SK-N-SH (cell line): ENCODE data around the gene FOXA1. TPM values are rescaled to one million over a fixed set of nuclear protein-coding genes. Genes with fewer than 3 reads are reported as not detected.

Experiments
- CTCF ChIA-PET: fragments of 300-600, 350-600 bp; formaldehyde crosslinking; extraction: SDS; loops from one replicate; lab custom pipeline; 2021; lab: Yijun Ruan, JAX
- POLR2A ChIA-PET: fragments of 350-600 bp; sonication (Branson Sonifier 250); formaldehyde crosslinking; extraction: SDS; loops from one replicate; lab custom pipeline; 2020; ENCODE audit warnings: antibody characterized with exemption, inconsistent platforms; lab: Yijun Ruan, JAX
- DNase-seq: peaks from one replicate; pipeline ENCODE4 v3.0.0; 2012
- H2AFZ ChIP-seq: fragments of 200-600 bp; sonication (generic); 2 replicates; pipeline ENCODE4 v1.8.1; 2016; ENCODE audit warnings: antibody characterized with exemption, mild to moderate bottlenecking, low read depth
- H3F3A ChIP-seq: fragments of 200-600 bp; sonication (generic); replicated peaks from 2 replicates; pipeline ENCODE3; 2016; ENCODE audit warnings: antibody characterized with exemption, mild to moderate bottlenecking; ENCODE audit not compliant: insufficient read depth
- H3K27ac ChIP-seq, 2 experiments: fragments of 200-500 bp in 1 of 2; fragments of 200-600 bp in 1 of 2; sonication (Bioruptor generic) in 1 of 2; sonication (generic), shearing (Covaris generic) in 1 of 2; 2 replicates each; pipeline versions ENCODE4 v1.5.1 to v1.6.1; 2014 to 2016; ENCODE audit warnings: low read depth in 2 of 2, inconsistent platforms in 1 of 2, low read length in 1 of 2, mild to moderate bottlenecking in 1 of 2, mixed read lengths in 1 of 2
- H3K27me3 ChIP-seq: fragments of 200-600 bp; sonication (generic), shearing (Covaris generic); 2 replicates; pipeline ENCODE4 v1.6.1; 2016; ENCODE audit warnings: mixed run types; ENCODE audit not compliant: insufficient read depth
- H3K36me3 ChIP-seq, 2 experiments: fragments of 200-500 bp in 1 of 2; fragments of 200-600 bp in 1 of 2; sonication (Bioruptor generic) in 1 of 2; sonication (generic) in 1 of 2; replicated peaks in 1 of 2; 2 replicates each; pipeline versions ENCODE3 to v1.5.1; 2014 to 2016; ENCODE audit warnings: low read length in 1 of 2, mild to moderate bottlenecking in 1 of 2; ENCODE audit not compliant: insufficient read depth in 2 of 2, control insufficient read depth in 1 of 2
- H3K4me1 ChIP-seq, 2 experiments: fragments of 200-500 bp in 1 of 2; fragments of 200-600 bp in 1 of 2; sonication (Bioruptor generic) in 1 of 2; sonication (generic), shearing (Covaris generic) in 1 of 2; 2 replicates each; pipeline versions ENCODE4 v1.5.1 to v1.6.1; 2014 to 2016; ENCODE audit warnings: low read depth in 1 of 2, low read length in 1 of 2, mixed run types in 1 of 2; ENCODE audit not compliant: insufficient read depth in 2 of 2, control insufficient read depth in 1 of 2
- H3K4me2 ChIP-seq: fragments of 200-600 bp; sonication (generic), shearing (Covaris generic); 2 replicates; pipeline ENCODE4 v1.6.1; 2017; ENCODE audit warnings: mixed run types
- H3K4me3 ChIP-seq, 2 experiments: fragments of 200-500 bp in 1 of 2; fragments of 200-600 bp in 1 of 2; sonication (Bioruptor generic) in 1 of 2; sonication (generic), shearing (Covaris generic) in 1 of 2; 2 replicates each; pipeline versions ENCODE4 v1.5.1 to v1.8.1; 2014 to 2016; ENCODE audit warnings: low read depth in 2 of 2, inconsistent platforms in 1 of 2, low read length in 1 of 2, mild to moderate bottlenecking in 1 of 2, mixed read lengths in 1 of 2, moderate library complexity in 1 of 2
- H3K79me2 ChIP-seq: fragments of 200-600 bp; sonication (generic); 2 replicates; pipeline ENCODE4 v1.8.1; 2017; ENCODE audit warnings: mild to moderate bottlenecking; ENCODE audit not compliant: insufficient read depth
- H3K9ac ChIP-seq: fragments of 200-600 bp; sonication (generic); 2 replicates; pipeline ENCODE4 v1.6.1; 2017; ENCODE audit warnings: mixed run types
- H3K9me2 ChIP-seq: fragments of 200-600 bp; sonication (generic); 2 replicates; pipeline ENCODE4 v1.6.1; 2017; ENCODE audit warnings: mixed run types
- H3K9me3 ChIP-seq: fragments of 200-600 bp; sonication (generic); 2 replicates; pipeline ENCODE4 v1.6.1; 2017; ENCODE audit warnings: mixed run types, mild to moderate bottlenecking, moderate library complexity
- H4K20me1 ChIP-seq: fragments of 200-600 bp; sonication (generic); 2 replicates; pipeline ENCODE4 v1.6.1; 2017; ENCODE audit warnings: mild to moderate bottlenecking, mixed run types; ENCODE audit not compliant: insufficient read depth
- CTCF ChIP-seq: fragments of 200-600 bp; sonication (generic); IDR thresholded peaks from 2 replicates; pipeline ENCODE4 v1.6.1; 2017; ENCODE audit warnings: antibody characterized with exemption, mild to moderate bottlenecking, moderate library complexity
- FOXM1 ChIP-seq: IDR thresholded peaks from 2 replicates; pipeline ENCODE4 v1.4.0; 2012; ENCODE audit warnings: low read depth, mild to moderate bottlenecking
- MAX ChIP-seq: IDR thresholded peaks from 2 replicates; pipeline ENCODE4 v1.4.0; 2012; ENCODE audit warnings: low read depth
- MEF2A ChIP-seq: IDR thresholded peaks from 2 replicates; pipeline ENCODE4 v1.4.0; 2012; ENCODE audit warnings: low read depth, borderline replicate concordance
- MXI1 ChIP-seq: IDR thresholded peaks from 2 replicates; pipeline ENCODE4 v1.6.1; 2012; ENCODE audit warnings: mild to moderate bottlenecking, low read depth, low read length, improper control_type of control experiment
- PBX3 ChIP-seq: IDR thresholded peaks from 2 replicates; pipeline ENCODE4; 2012
- RCOR1 ChIP-seq: fragments of 150-350 bp; IDR thresholded peaks from 2 replicates; pipeline ENCODE4 v1.6.1; 2017; ENCODE audit warnings: antibody characterized with exemption, low read length
- SIN3A ChIP-seq: IDR thresholded peaks from 2 replicates; pipeline ENCODE4 v1.6.1; 2012; ENCODE audit warnings: low read depth, mild to moderate bottlenecking, low read length, moderate library complexity, borderline replicate concordance
- TAF1 ChIP-seq: IDR thresholded peaks from 2 replicates; pipeline ENCODE4 v1.6.1; 2012; ENCODE audit warnings: low read depth, mild to moderate bottlenecking, low read length, moderate library complexity, borderline replicate concordance
- USF1 ChIP-seq: IDR thresholded peaks from 2 replicates; pipeline ENCODE4 v1.4.0; 2012; ENCODE audit warnings: low read depth, borderline replicate concordance
- USF2 ChIP-seq: fragments of 150-350 bp; IDR thresholded peaks from 2 replicates; pipeline ENCODE4 v1.6.1; 2017; ENCODE audit warnings: antibody characterized with exemption, low read length, low read depth, borderline replicate concordance
- WGBS: methylation state at CpG from one replicate; pipeline ENCODE4 v1.1.6; 2017; ENCODE audit warnings: low lambda C conversion rate; 5-methylcytosine and 5-hydroxymethylcytosine counted together
- polyA plus RNA-seq, 3 experiments: library from polyadenylated mRNA; depleted of rRNA; stranded (reverse); fragments of >200 nt; gene quantifications; 2 replicates each; pipeline ENCODE4 v1.2.3, GENCODE V29; 2012

FOXA1 gene
- polyA plus RNA-seq, 1 of the 3 experiments (the other 2 are of a cell fraction), result not detected

GRCh38 chr14:37585971-37586796 is 8.9 kb downstream of the FOXA1 start:
- TF ChIP-seq TAF1 (no peak), CTCF (no peak), MXI1 (no peak), FOXM1 (no peak), MEF2A (no peak), USF2 (no peak), MAX (no peak), USF1 (no peak), SIN3A (no peak), RCOR1 (no peak), PBX3 (no peak)
- no peak overlapping the region for H3K27ac ChIP-seq
- 8% methylated on average over 10 of the region's 10 CpGs for WGBS
- no peaks in the 10 kb centered on the region for H3K9me3 ChIP-seq
- H3K79me2 ChIP-seq, result no peaks in the 10 kb centered on the region
- no peaks in the 10 kb centered on the region for H3K36me3 ChIP-seq
- POLR2A ChIA-PET, result no interaction called here
- H3K9ac ChIP-seq, result no peak overlapping the region
- H3K9me2 ChIP-seq, result no peaks in the 10 kb centered on the region
- DNase-seq, result no peak
- H3K4me3 ChIP-seq, result no peak overlapping the region
- no peak overlapping the region for H2AFZ ChIP-seq
- H3K27me3 ChIP-seq, result peaks cover 12% of the 10 kb centered on the region; the same call in 1 of the 2 replicates
- CTCF ChIA-PET, result no interaction called here
- H3K4me1 ChIP-seq, result no peaks in the 10 kb centered on the region
- no peak overlapping the region for H3K4me2 ChIP-seq
- H4K20me1 ChIP-seq, result no peaks in the 10 kb centered on the region
- H3F3A ChIP-seq, result no peaks in the 10 kb centered on the region
